ENCODE measurements around the gene TCF3. TPM values are rescaled to one million over a fixed set of nuclear protein-coding genes. Genes with fewer than 3 reads are reported as not detected.

TCF3 gene
- total RNA-seq, 1 experiment from 2014 or later = 304 TPM

GRCh38 chr19:1598777-1599459 lies 53.5 kb downstream of the TCF3 start:
- H3K4me2 ChIP-seq (ENCODE audit: insufficient read depth, insufficient read length, low read length) = no peak overlapping the region
- no peak overlapping the region for H2BK20ac ChIP-seq (ENCODE audit: low read depth, low read length, poor library complexity, severe bottlenecking)
- no peak overlapping the region for H3K23ac ChIP-seq (ENCODE audit: insufficient read length, low read depth, low read length)
- Mint-ChIP-seq H3K4me1 (peaks cover 4 to 5% of the 10 kb centered on the region in 2 experiments; a peak in 2 of 4 replicates), H3K27me3 (ENCODE audit: low read depth) (no peaks in the 10 kb centered on the region), H3K4me3 (no peak overlapping the region), H3K9me3 (no peaks in the 10 kb centered on the region), H3K27ac (peak overlapping the region in 1 of 3 experiments; percentile 72; a peak in 1 of 7 replicates), H3K36me3 (ENCODE audit: insufficient read depth in 1 of 3, low read depth in 3 of 3) (peaks cover 17 to 44% (median 42%) of the 10 kb centered on the region in 3 experiments)
- peaks cover 16% of the 10 kb centered on the region; the same call in 1 of the 2 replicates for H3K79me2 ChIP-seq (ENCODE audit: insufficient read depth, low read length)
- H3K56ac ChIP-seq (ENCODE audit: insufficient read length, low read depth, low read length) = no peak overlapping the region
- no peak overlapping the region for H2BK120ac ChIP-seq (ENCODE audit: low read depth, low read length, poor library complexity, severe bottlenecking)
- no peak overlapping the region for H2AK5ac ChIP-seq (ENCODE audit: insufficient read length, low read length)
- TF ChIP-seq, protein P1, sequence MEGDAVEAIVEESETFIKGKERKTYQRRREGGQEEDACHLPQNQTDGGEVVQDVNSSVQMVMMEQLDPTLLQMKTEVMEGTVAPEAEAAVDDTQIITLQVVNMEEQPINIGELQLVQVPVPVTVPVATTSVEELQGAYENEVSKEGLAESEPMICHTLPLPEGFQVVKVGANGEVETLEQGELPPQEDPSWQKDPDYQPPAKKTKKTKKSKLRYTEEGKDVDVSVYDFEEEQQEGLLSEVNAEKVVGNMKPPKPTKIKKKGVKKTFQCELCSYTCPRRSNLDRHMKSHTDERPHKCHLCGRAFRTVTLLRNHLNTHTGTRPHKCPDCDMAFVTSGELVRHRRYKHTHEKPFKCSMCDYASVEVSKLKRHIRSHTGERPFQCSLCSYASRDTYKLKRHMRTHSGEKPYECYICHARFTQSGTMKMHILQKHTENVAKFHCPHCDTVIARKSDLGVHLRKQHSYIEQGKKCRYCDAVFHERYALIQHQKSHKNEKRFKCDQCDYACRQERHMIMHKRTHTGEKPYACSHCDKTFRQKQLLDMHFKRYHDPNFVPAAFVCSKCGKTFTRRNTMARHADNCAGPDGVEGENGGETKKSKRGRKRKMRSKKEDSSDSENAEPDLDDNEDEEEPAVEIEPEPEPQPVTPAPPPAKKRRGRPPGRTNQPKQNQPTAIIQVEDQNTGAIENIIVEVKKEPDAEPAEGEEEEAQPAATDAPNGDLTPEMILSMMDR (conservative IDR thresholded peaks at IDR 0.05) = no peak
- no peaks in the 10 kb centered on the region for H3K27me3 ChIP-seq (ENCODE audit: insufficient read depth, low read length)
- no peak for DNase-seq
- no peaks in the 10 kb centered on the region for H4K20me1 ChIP-seq (ENCODE audit: control insufficient read depth, insufficient read depth, insufficient read length)
- no peak overlapping the region for H2AFZ ChIP-seq (ENCODE audit: low read length)
- no peaks in the 10 kb centered on the region for H3K23me2 ChIP-seq (ENCODE audit: insufficient read length, low read depth, low read length, poor library complexity, severe bottlenecking)
- no peaks in the 10 kb centered on the region for H3K79me1 ChIP-seq (ENCODE audit: insufficient read depth, low read depth, low read length, poor library complexity, severe bottlenecking)
- no peak overlapping the region for H3K14ac ChIP-seq (ENCODE audit: insufficient read depth, low read length)
- no peak overlapping the region for H4K5ac ChIP-seq (ENCODE audit: insufficient read length, low read depth, low read length)
- no peak overlapping the region for H2BK5ac ChIP-seq (ENCODE audit: insufficient read length, low read length)
- no peak overlapping the region for H3K4ac ChIP-seq (ENCODE audit: low read depth, low read length)
- no peak overlapping the region for H3K18ac ChIP-seq (ENCODE audit: insufficient read length, low read depth, low read length)
- no peak overlapping the region for H4K91ac ChIP-seq (ENCODE audit: insufficient read length, low read depth, low read length)
- H3K27ac ChIP-seq (ENCODE audit: insufficient read length, low read depth, low read length) = no peak overlapping the region
- no peak overlapping the region for H2BK12ac ChIP-seq (ENCODE audit: insufficient read length, low read depth, low read length)
- no peak overlapping the region for H4K8ac ChIP-seq (replicated peaks; ENCODE audit: insufficient read length, low read depth, low read length)
- no CpG with 5 or more reads among the region's 20 CpGs for WGBS (ENCODE audit: extremely low coverage, insufficient read length, low lambda C conversion rate)
- no peaks in the 10 kb centered on the region for H3K9me3 ChIP-seq (ENCODE audit: control insufficient read depth, low read depth, low read length)
- no peak overlapping the region for H3T11ph ChIP-seq (ENCODE audit: low read length)
- no peaks in the 10 kb centered on the region for H3K4me1 ChIP-seq (ENCODE audit: insufficient read depth, low read length)
- no peak overlapping the region for H3K9ac ChIP-seq (ENCODE audit: extremely low read depth, insufficient read length, low read length)
- no peak overlapping the region for H2BK15ac ChIP-seq (ENCODE audit: low read depth, low read length)

Data from H9 (cell line).